ENCODE results near the gene OBSCN. TPM values are rescaled to one million over a fixed set of nuclear protein-coding genes. Genes with fewer than 3 reads are reported as not detected.

OBSCN gene
- total RNA-seq, 1 experiment from 2014 or later: 33.3 TPM

GRCh38 chr1:228176461-228177182, 31.2 kb upstream of the OBSCN start:
- TF ChIP-seq, protein P1, sequence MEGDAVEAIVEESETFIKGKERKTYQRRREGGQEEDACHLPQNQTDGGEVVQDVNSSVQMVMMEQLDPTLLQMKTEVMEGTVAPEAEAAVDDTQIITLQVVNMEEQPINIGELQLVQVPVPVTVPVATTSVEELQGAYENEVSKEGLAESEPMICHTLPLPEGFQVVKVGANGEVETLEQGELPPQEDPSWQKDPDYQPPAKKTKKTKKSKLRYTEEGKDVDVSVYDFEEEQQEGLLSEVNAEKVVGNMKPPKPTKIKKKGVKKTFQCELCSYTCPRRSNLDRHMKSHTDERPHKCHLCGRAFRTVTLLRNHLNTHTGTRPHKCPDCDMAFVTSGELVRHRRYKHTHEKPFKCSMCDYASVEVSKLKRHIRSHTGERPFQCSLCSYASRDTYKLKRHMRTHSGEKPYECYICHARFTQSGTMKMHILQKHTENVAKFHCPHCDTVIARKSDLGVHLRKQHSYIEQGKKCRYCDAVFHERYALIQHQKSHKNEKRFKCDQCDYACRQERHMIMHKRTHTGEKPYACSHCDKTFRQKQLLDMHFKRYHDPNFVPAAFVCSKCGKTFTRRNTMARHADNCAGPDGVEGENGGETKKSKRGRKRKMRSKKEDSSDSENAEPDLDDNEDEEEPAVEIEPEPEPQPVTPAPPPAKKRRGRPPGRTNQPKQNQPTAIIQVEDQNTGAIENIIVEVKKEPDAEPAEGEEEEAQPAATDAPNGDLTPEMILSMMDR (conservative IDR thresholded peaks at IDR 0.05): no peak
- Histone ChIP-seq H3T11ph (ENCODE audit: low read length) (no peak overlapping the region), H3K27me3 (ENCODE audit: insufficient read depth, low read length) (no peaks in the 10 kb centered on the region), H2AK5ac (ENCODE audit: insufficient read length, low read length) (no peak overlapping the region), H3K79me1 (ENCODE audit: insufficient read depth, low read depth, low read length, poor library complexity, severe bottlenecking) (no peaks in the 10 kb centered on the region), H3K9me3 (ENCODE audit: control insufficient read depth, low read depth, low read length) (no peaks in the 10 kb centered on the region), H4K5ac (ENCODE audit: insufficient read length, low read depth, low read length) (no peak overlapping the region), H2BK12ac (ENCODE audit: insufficient read length, low read depth, low read length) (no peak overlapping the region), H3K23ac (ENCODE audit: insufficient read length, low read depth, low read length) (no peak overlapping the region), H3K56ac (ENCODE audit: insufficient read length, low read depth, low read length) (no peak overlapping the region), H3K4ac (ENCODE audit: low read depth, low read length) (no peak overlapping the region), H2AFZ (ENCODE audit: low read length) (no peak overlapping the region), H3K14ac (ENCODE audit: insufficient read depth, low read length) (no peak overlapping the region; the same call in 1 of the 2 replicates), H2BK120ac (ENCODE audit: low read depth, low read length, poor library complexity, severe bottlenecking) (no peak overlapping the region), H4K20me1 (ENCODE audit: control insufficient read depth, insufficient read depth, insufficient read length) (no peaks in the 10 kb centered on the region), H4K91ac (ENCODE audit: insufficient read length, low read depth, low read length) (no peak overlapping the region), H3K18ac (ENCODE audit: insufficient read length, low read depth, low read length) (no peak overlapping the region), H4K8ac (replicated peaks; ENCODE audit: insufficient read length, low read depth, low read length) (no peak overlapping the region), H3K27ac (ENCODE audit: insufficient read length, low read depth, low read length) (no peak overlapping the region), H2BK20ac (ENCODE audit: low read depth, low read length, poor library complexity, severe bottlenecking) (no peak overlapping the region), H3K4me2 (ENCODE audit: insufficient read depth, insufficient read length, low read length) (no peak overlapping the region), H3K4me1 (ENCODE audit: insufficient read depth, low read length) (no peaks in the 10 kb centered on the region), H3K23me2 (ENCODE audit: insufficient read length, low read depth, low read length, poor library complexity, severe bottlenecking) (no peaks in the 10 kb centered on the region), H2BK5ac (ENCODE audit: insufficient read length, low read length) (no peak overlapping the region), H2BK15ac (ENCODE audit: low read depth, low read length) (no peak overlapping the region), H3K9ac (ENCODE audit: extremely low read depth, insufficient read length, low read length) (no peak overlapping the region), H3K79me2 (ENCODE audit: insufficient read depth, low read length) (0 out of 2 replicates have a peak, but pooled peaks cover 1% of the 10 kb centered on the region)
- Mint-ChIP-seq H3K4me1 (no peaks in the 10 kb centered on the region), H3K4me3 (no peak overlapping the region), H3K27ac (no peak overlapping the region), H3K27me3 (ENCODE audit: low read depth) (no peaks in the 10 kb centered on the region; the same call in none of the 2 replicates), H3K9me3 (no peaks in the 10 kb centered on the region), H3K36me3 (ENCODE audit: insufficient read depth in 1 of 3, low read depth in 3 of 3) (no peaks in the 10 kb centered on the region; a peak in 1 of 7 replicates)
- no peak for DNase-seq
- no CpG with 5 or more reads among the region's 19 CpGs for WGBS (ENCODE audit: extremely low coverage, insufficient read length, low lambda C conversion rate)

Measured in H9 (cell line).